Retinal pigment epithelial cell (primary cell): ENCODE measurements around the gene RSL1D1.
"Not testable (repeated sequence)": the region's sequence is repeated elsewhere in the genome, so short reads cannot be mapped to it uniquely, and the experiment has no call there.

Experiments
- DNase-seq: peaks from one replicate; pipeline ENCODE4 v3.0.0-alpha.2; 2010; ENCODE audit warnings: low read depth
- H3K4me3 ChIP-seq: 2 replicates; pipeline ENCODE4 v1.5.1; 2011; ENCODE audit warnings: mild to moderate bottlenecking, low read length, control low read depth, moderate library complexity
- TF ChIP-seq, protein P1 (sequence below): conservative IDR thresholded peaks from 2 replicates; pipeline ENCODE4 v1.5.1; 2011; ENCODE audit warnings: low read depth, low read length, control low read depth, inconsistent platforms

The RSL1D1 gene

GRCh38 chr16:11833951-11834695, 17.2 kb downstream of the RSL1D1 start:
- TF ChIP-seq, protein P1, sequence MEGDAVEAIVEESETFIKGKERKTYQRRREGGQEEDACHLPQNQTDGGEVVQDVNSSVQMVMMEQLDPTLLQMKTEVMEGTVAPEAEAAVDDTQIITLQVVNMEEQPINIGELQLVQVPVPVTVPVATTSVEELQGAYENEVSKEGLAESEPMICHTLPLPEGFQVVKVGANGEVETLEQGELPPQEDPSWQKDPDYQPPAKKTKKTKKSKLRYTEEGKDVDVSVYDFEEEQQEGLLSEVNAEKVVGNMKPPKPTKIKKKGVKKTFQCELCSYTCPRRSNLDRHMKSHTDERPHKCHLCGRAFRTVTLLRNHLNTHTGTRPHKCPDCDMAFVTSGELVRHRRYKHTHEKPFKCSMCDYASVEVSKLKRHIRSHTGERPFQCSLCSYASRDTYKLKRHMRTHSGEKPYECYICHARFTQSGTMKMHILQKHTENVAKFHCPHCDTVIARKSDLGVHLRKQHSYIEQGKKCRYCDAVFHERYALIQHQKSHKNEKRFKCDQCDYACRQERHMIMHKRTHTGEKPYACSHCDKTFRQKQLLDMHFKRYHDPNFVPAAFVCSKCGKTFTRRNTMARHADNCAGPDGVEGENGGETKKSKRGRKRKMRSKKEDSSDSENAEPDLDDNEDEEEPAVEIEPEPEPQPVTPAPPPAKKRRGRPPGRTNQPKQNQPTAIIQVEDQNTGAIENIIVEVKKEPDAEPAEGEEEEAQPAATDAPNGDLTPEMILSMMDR, result no peak
- H3K4me3 ChIP-seq, result no peak overlapping the region
- peak; percentile 35 for DNase-seq

DNA sequence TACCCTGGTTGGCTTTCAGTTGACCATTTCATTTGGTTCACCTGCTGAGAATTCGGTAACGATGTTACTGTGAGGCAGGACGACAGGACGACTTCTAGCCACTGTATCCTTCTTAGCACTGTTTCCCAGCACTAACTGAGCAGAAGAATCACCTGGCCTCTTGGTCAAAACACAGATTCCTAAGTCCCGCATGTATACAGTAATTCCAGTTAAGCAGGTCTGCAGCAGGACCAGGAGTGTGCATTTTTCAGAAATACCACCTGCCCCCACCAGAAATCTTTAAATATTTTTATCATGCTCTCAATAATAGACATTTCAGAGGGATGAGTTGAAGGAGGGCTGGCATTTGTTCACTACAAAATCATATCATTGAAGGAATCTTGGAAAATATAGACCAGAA, 22.6 kb downstream of the RSL1D1 start:
- no peak overlapping the region for H3K4me3 ChIP-seq
- TF ChIP-seq, protein P1, result no peak
- no peak for DNase-seq

DNA sequence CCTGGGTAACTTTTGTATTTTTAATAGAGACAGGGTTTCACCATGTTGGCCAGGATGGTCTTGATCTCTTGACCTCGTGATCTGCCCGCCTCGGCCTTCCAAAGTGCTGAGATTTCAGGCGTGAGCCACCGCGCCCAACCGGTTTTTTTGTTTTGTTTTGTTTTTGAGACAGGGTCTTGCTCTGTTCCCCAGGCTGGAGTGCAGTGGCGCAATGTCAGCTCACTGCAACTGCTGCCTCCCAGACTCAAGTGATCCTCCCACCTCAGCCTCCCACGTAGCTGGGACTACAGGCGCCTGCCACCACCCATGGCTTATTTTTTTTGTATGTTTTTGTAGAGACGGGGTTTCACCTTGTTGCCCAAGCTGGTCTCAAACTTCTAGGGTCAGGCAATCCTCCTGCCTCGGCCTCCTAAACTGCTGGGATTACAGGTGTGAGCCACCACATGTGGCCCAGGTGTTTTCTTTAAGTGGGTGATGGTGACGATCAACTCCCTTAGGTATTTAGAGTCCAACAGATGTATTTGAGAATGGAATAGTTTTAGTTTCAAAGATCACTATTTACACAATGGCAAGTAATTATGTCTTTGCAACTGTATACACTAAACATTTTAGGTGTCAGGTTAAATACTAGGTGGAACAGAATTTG, 25.7 kb downstream of the RSL1D1 start:
- not testable (repeated sequence) for DNase-seq, H3K4me3 ChIP-seq

DNA sequence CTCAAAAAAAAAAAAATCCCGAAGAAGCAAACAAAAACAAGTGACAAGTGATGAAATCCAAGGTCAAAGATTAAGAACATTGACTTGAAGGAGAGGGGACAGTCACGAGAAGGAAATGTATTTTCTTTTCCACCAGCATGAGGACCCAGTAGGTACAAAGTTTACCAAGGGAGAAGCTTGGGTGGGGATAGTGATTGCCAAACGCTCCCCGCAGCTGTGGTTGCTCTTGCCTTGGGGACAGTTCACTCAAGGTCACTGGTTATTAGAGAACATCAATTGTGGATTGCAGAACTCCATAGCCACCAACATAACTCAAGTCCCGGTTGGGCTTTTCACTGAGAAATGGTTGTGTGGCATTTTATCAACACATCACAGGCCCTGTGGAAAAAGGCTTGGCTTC, 27.0 kb downstream of the RSL1D1 start:
- no peak for DNase-seq
- TF ChIP-seq, protein P1, result no peak
- H3K4me3 ChIP-seq, result no peak overlapping the region

- DNase-seq, H3K4me3 ChIP-seq: not testable (repeated sequence)
Measured at GRCh38 chr16:11823645-11824044, 27.7 kb downstream of the RSL1D1 start.

GRCh38 chr16:11819798-11820197, 31.5 kb downstream of the RSL1D1 start:
- TF ChIP-seq, protein P1, result no peak
- DNase-seq, result no peak
- no peak overlapping the region for H3K4me3 ChIP-seq

DNA sequence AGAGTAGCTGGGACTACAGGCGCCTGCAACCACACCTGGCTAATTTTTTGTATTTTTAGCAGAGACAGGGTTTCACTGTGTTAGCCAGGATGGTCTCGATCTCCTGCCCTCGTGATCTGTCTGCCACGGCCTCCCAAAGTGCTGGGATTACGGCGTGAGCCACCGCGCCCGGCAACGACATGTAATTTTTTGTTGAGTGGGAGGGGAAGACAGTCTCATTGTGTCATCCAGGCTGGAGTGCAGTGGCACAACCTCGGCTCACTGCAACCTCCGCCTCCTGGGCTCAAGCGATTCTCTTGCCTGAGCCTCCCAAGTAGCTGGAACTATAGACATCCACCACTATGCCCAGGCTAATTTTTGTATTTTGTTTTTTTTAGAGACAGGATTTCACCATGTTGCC, 32.4 kb downstream of the RSL1D1 start:
- not testable (repeated sequence) for DNase-seq, H3K4me3 ChIP-seq

- DNase-seq, result no peak
- no peak overlapping the region for H3K4me3 ChIP-seq
- TF ChIP-seq, protein P1, result no peak
Measured at GRCh38 chr16:11816123-11816522, 35.2 kb downstream of the RSL1D1 start.

DNA sequence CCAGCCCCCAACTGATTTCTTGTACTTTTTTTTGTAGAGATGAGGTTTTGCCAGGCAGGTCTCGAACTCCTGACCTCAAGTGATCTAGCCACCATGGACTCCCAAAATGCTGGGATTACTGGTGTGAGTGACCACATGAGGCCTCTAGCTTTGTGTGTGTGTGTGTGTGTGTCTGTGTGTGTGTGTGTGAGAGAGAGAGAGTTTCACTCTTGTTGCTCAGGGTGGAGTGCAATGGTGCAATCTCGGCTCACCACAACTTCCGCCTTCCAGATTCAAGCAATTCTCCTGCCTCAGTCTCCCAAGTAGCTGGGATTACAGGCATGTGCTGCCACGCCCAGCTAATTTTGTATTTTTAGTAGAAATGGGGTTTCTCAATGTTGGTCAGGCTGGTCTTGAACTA, 36.5 kb downstream of the RSL1D1 start:
- not testable (repeated sequence) for H3K4me3 ChIP-seq, DNase-seq
